ENCODE results near the gene KCNB1.

The KCNB1 gene

DNA sequence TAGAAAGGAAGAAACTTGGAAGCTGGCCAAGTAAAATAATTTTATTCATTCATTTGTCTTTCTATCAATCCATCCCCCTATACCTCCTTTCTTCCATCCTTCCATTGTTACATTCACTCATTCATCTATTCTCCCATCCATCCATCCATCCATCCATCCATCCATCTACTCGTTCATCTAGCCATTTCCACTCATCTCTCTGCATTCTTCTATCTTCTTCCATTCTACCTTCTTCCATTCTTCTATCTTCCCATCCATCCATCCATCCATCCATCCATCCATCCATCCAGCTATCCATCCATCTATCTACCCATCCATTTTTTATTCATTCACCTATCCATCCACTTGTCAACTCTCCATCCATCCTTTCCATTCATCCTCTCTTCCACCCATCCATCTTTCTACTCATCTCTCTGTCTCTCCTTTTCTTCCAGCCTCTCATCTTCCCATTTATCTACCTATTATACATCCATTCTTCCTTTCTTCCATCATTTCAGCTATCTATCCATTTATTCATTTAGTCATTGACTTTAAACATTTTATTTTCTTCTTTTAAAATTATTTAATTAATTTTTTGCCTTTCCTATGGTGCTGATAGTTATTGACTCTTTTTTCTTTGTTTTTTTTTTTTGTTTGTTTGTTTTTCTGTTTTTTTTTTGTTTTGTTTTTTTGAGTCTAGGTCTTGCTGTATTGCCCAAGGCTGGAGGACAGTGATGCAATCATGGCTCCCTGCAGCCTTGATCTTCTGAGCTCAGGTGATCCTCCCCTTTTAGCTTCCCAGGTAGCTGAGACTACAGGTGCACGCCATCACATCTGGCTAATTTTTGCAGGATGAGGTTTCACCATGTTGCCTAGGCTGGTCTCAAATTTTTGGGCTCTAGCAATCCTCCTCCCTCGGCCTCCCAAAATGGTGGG, 151.5 kb downstream of the KCNB1 start:
- no peaks in the 10 kb centered on the region for H3K36me3 ChIP-seq
- H3K9me3 ChIP-seq: no peaks in the 10 kb centered on the region
- intact Hi-C loops (cut with DNase I; ENCODE audit: low total_unique reads): no loop called here
- peaks cover 0 to 10% (median 2%) of the 10 kb centered on the region in 4 donors for H3K4me1 ChIP-seq
- H3K27ac ChIP-seq: no peak overlapping the region
- TF ChIP-seq, protein P1, sequence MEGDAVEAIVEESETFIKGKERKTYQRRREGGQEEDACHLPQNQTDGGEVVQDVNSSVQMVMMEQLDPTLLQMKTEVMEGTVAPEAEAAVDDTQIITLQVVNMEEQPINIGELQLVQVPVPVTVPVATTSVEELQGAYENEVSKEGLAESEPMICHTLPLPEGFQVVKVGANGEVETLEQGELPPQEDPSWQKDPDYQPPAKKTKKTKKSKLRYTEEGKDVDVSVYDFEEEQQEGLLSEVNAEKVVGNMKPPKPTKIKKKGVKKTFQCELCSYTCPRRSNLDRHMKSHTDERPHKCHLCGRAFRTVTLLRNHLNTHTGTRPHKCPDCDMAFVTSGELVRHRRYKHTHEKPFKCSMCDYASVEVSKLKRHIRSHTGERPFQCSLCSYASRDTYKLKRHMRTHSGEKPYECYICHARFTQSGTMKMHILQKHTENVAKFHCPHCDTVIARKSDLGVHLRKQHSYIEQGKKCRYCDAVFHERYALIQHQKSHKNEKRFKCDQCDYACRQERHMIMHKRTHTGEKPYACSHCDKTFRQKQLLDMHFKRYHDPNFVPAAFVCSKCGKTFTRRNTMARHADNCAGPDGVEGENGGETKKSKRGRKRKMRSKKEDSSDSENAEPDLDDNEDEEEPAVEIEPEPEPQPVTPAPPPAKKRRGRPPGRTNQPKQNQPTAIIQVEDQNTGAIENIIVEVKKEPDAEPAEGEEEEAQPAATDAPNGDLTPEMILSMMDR (IDR thresholded peaks at IDR 0.05): no peak
- no peak for DNase-seq
- H3K4me3 ChIP-seq: no peak overlapping the region
- H3K27me3 ChIP-seq: peaks cover 0 to 21% of the 10 kb centered on the region in 2 donors

DNA sequence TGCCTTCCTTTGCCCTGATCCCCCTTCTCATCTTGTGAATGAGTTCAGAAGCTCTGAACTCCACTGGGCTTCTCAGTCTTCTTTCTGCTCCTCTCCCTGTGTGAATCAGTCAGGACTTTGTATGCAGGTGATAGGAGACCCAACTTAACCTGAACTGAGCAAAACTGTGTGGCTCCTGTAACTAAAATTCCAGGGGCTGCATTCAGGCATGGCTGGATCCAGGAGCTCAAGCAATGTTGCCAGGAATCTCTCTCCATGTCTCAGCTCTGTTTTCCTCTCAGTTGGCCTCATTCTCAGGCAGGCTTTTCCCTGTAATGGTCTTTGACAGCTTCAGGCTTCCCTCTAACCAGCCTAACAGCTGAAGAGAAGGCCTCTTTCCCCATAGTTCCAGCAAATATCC, 153.7 kb downstream of the KCNB1 start:
- Histone ChIP-seq H3K27me3 (peaks cover 0 to 21% of the 10 kb centered on the region in 2 donors), H3K4me1 (peaks cover 0 to 12% (median 4%) of the 10 kb centered on the region in 4 donors), H3K9me3 (no peaks in the 10 kb centered on the region), H3K27ac (no peak overlapping the region), H3K36me3 (no peaks in the 10 kb centered on the region), H3K4me3 (no peak overlapping the region)
- TF ChIP-seq, protein P1 (IDR thresholded peaks at IDR 0.05): no peak
- no peak for DNase-seq
- intact Hi-C loops (cut with DNase I; ENCODE audit: low total_unique reads): no loop called here

DNA sequence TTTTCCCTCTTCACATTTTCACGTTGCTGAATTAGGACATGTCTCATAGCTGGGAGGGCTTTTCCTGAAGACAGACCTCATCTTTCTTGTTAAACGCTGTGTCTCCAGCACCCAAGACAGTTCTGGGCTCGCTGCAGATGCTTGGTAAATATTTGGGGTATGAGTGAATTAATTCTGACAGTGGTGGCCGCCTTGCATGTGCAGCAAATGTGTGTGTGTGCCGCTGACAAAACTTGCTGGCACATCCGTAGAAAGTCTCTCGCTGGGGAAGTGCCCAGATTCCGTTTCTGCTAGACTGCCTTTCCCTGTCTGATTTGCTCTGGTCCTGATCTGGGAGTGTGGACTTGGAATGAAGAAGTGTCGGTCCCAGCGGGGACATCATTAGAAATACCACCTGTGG, 156.4 kb downstream of the KCNB1 start:
- TF ChIP-seq, protein P1 (IDR thresholded peaks at IDR 0.05): no peak
- DNase-seq: no peak
- Histone ChIP-seq H3K4me1 (peaks cover 0 to 12% (median 4%) of the 10 kb centered on the region in 4 donors), H3K27ac (no peak overlapping the region), H3K9me3 (no peaks in the 10 kb centered on the region), H3K27me3 (peaks cover 0 to 12% of the 10 kb centered on the region in 2 donors), H3K4me3 (no peak overlapping the region), H3K36me3 (no peaks in the 10 kb centered on the region)
- intact Hi-C loops (cut with DNase I; ENCODE audit: low total_unique reads): no loop called here

DNA sequence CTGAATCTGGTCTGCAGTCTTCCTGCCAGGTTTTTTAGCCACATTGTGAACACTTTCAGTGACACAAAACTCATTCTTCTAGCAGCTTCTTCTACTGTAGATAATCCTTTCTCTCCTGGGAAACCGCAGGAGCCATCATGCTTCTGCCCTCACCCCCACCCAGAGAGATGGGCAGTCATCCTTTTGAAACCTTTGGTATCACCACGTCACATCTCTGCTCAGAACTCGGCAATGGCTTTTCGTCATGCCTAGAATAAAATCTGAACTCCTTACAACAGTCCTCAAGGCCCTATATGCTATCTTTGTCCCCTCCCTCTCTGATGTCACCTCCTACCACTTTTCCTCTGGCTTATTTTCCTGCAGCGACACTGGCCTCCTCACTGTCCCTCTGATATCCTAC, 158.2 kb downstream of the KCNB1 start:
- no peak overlapping the region for H3K27ac ChIP-seq
- DNase-seq: no peak
- no peaks in the 10 kb centered on the region for H3K36me3 ChIP-seq
- no peaks in the 10 kb centered on the region for H3K9me3 ChIP-seq
- peaks cover 0 to 20% of the 10 kb centered on the region in 2 donors for H3K27me3 ChIP-seq
- H3K4me3 ChIP-seq: no peak overlapping the region
- intact Hi-C loops (cut with DNase I; ENCODE audit: low total_unique reads): no loop called here
- peaks cover 0 to 14% (median 8%) of the 10 kb centered on the region in 4 donors for H3K4me1 ChIP-seq
- TF ChIP-seq, protein P1 (IDR thresholded peaks at IDR 0.05): no peak

DNA sequence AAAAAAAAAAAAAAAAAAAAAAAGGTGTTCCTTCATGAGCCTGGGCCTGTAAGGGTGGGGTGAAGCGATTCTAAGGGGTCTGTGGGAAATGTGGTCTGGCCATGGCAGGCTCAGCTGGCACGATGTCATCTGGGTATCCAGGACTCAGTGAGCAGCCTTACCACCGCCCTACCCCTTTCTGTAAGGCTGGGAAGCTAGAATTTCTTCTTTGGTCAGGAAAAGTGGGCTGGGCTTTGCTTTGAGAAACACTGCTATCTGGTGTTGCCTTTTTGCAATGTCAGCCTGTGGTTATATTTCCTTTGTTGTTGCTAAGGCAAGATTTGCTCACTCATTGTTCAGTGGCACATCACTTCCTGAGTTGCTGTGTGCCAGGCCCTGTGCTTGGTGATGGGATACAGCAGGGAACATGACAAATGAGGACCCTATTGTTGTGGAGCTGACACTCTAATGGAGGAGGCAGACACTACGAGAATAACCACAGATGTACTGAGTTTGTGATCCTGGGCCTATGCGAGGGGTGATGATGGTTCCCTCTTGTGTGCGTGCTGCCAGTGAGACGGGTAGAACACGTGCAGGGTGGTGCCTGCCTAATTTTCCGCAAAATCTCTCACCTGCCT, 158.7 kb downstream of the KCNB1 start:
- H3K27me3 ChIP-seq: peaks cover 0 to 22% of the 10 kb centered on the region in 2 donors
- no peak overlapping the region for H3K27ac ChIP-seq
- TF ChIP-seq, protein P1 (IDR thresholded peaks at IDR 0.05): peak in 1 of 2 experiments; percentile 12
- H3K36me3 ChIP-seq: no peaks in the 10 kb centered on the region
- no peak overlapping the region for H3K4me3 ChIP-seq
- H3K9me3 ChIP-seq: no peaks in the 10 kb centered on the region
- DNase-seq: no peak
- intact Hi-C loops (cut with DNase I; ENCODE audit: low total_unique reads): no loop called here
- peaks cover 0 to 20% (median 14%) of the 10 kb centered on the region in 4 donors for H3K4me1 ChIP-seq

Measured in tibial artery (tissue), 4 donors.